PC-9 (cell line): ENCODE results near the gene LONP1.

Experiments used
- CTCF ChIP-seq: fragments of 200-600 bp; sonication (generic); conservative IDR thresholded peaks from 2 replicates; pipeline ENCODE4 v1.6.1; 2017; ENCODE audit warnings: mixed run types, antibody characterized with exemption, mild to moderate bottlenecking, moderate library complexity
- EZH2 ChIP-seq: fragments of 200-600 bp; sonication (generic); IDR thresholded peaks from 2 replicates; pipeline ENCODE4 v1.8.0; 2017; ENCODE audit warnings: antibody characterized with exemption, low read depth

DNA sequence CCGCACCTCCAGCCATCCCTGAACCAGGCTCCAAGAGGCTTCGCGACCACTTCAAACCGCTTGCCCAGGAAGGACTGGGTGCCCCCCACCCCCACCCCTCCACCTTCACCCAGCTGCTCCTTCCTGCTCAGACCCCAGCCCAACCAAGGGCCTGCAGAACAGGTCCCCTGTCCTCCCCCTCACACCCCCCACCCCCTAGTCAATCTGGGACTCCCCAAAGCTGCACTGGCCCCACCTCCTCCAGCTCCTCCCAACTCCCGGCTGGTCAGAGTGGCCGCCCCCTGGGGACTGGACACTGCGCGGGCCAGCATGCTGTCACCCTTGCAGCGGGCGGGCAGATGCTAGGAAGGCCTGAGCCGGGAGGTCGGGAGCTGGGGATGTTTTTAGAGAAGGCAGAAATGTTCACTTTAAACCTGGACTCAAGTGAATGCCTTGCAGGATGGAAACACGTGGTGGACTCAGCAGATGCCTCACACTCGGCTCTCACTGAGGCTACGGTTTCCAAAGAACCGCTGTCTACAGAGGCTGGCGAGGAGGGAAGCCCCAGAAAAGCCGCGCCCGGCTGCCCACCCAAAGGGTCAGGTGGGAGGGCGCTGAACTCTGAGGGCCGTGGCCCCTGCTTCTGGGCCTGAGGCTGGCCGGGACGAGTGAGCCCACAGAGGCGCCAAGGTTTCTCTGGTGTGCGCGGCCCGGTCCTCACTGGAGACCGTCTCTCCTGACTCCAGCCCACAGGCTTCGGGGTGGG lies 21.9 kb downstream of the LONP1 start:
- no peak for TF ChIP-seq CTCF
- TF ChIP-seq EZH2, result no peak
